Measurements from ENCODE around the gene TIPARP.
"Not testable (repeated sequence)": the region's sequence is repeated elsewhere in the genome, so short reads cannot be mapped to it uniquely, and the experiment has no call there.

Gene TIPARP

DNA sequence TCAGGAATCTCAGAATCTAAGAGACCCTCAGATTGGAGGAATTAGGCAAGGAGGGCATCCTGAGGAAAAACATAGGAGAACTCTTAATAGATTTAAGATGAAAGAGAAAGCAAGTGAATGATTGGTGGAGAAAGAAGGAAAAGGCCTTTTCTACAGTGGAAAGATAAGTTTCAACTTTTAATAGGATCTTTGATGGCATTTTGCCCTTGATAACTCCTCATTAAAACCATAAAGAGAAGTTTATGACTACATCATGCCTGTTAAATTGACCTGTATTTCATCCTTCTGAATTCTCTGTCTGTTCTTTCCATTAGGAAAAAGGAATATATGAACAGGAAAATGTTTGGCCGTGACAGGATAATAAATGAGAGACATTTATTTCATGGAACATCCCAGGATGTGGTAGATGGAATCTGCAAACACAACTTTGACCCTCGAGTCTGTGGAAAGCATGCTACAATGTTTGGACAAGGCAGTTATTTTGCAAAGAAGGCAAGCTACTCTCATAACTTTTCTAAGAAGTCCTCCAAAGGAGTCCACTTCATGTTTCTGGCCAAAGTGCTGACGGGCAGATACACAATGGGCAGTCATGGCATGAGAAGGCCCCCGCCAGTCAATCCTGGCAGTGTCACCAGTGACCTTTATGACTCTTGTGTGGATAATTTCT is 30.1 kb downstream of the TIPARP start:
- TF ChIP-seq, protein P1, sequence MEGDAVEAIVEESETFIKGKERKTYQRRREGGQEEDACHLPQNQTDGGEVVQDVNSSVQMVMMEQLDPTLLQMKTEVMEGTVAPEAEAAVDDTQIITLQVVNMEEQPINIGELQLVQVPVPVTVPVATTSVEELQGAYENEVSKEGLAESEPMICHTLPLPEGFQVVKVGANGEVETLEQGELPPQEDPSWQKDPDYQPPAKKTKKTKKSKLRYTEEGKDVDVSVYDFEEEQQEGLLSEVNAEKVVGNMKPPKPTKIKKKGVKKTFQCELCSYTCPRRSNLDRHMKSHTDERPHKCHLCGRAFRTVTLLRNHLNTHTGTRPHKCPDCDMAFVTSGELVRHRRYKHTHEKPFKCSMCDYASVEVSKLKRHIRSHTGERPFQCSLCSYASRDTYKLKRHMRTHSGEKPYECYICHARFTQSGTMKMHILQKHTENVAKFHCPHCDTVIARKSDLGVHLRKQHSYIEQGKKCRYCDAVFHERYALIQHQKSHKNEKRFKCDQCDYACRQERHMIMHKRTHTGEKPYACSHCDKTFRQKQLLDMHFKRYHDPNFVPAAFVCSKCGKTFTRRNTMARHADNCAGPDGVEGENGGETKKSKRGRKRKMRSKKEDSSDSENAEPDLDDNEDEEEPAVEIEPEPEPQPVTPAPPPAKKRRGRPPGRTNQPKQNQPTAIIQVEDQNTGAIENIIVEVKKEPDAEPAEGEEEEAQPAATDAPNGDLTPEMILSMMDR (conservative IDR thresholded peaks at IDR 0.05) = no peak
- peak overlapping the region; percentile 21; the same call in 1 of the 2 replicates for H3K27ac ChIP-seq

DNA sequence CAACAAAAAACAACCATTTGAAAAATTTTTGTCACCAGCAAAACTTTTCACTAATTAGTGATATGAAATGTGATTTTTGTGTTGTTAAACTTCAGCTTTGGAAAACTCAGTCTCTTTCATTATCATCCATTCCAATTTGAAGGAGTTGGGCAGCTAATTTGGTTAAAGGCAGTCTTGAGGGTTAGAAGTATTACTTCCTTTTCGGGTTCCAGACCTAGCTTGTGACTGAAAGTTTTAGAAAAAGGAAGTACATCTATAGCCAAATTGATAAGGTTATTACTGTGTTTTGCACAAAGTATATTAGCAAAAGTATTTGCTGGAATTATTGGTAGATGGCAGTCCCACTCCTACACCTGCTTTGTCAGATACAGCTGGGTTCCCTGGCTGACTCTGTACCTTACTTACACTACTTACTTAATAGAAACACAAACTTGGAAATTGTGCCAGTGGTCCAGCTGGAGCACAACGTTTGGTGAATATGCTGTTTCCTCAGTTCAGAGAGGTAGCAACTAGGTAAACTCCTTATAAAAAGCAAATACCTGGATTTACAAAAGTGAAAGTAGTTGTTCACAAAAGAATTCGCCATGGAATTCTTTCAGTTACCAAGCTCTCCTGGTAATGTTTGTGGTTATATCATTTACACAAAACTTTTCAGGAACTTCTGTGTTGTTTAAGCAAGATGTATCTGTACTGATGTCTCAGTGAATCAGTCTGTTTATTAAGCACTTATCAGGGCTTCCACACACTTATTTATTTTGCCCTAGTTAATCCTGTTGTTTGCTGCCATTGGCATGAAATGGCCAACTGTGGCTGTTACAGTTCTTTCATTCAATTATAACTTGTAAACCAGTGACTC is 31.6 kb downstream of the TIPARP start:
- TF ChIP-seq, protein P1 (conservative IDR thresholded peaks at IDR 0.05) = no peak
- no peak overlapping the region for H3K27ac ChIP-seq

DNA sequence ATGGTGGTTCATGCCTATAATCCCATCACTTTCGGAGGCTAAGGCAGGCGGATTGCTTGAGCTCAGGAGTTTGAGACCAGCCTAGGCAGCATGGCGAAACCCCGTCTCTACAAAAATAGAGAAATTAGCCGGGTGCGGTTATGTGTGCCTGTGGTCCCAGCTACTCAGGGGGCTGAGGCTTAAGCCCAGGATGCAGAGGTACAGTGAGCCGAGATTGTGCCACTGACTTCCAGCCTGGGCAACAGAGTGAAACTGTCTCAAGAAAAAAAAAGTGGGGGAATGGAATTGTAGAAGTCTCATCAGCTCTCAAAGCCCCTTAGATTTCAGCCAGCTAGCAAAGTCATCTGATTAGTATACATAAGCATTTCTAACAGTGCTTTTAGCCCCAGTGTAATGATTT is 33.2 kb downstream of the TIPARP start:
- TF ChIP-seq, protein P1 (conservative IDR thresholded peaks at IDR 0.05) = no peak
- H3K27ac ChIP-seq = no peak overlapping the region

DNA sequence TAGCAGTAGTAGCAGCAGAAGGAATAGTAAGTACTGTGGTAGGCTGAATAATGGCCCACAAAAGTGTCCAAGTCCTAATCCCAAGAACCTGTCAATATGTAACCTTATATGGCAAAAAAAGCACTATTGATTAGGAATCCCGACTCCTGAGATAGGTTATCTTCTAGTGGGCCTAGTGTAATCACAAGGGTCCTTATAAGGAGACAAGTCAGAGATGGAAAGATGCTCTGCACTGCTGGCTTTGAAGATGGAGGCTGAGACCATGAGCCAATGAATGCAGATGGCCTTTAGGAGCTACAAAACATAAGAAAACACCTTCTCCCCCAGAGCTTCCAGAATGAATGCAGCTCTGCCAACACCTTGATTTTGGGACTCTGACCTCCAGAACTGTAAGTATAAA is 36.0 kb downstream of the TIPARP start:
- TF ChIP-seq, protein P1 (conservative IDR thresholded peaks at IDR 0.05) = no peak
- H3K27ac ChIP-seq = no peak overlapping the region

DNA sequence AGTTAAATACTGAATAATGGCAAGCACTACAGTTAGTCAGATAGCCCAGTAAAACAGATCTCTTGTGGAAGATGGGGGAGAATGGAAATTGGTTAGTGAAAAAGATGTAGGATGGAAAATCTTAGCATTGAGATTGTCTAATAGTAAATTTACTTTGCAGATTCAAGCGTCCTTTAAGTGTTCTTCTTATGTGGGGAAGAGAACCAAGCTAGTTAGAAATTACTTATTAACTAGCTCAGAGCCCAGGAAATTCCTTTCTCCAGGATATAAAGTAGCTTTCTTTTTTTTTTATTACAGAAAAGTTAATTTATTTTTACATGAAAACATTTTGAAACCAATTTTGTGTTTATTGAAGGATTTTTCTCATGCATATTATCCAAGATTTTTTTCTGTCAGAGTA is 36.7 kb downstream of the TIPARP start:
- TF ChIP-seq, protein P1 (conservative IDR thresholded peaks at IDR 0.05) = no peak
- no peak overlapping the region for H3K27ac ChIP-seq

DNA sequence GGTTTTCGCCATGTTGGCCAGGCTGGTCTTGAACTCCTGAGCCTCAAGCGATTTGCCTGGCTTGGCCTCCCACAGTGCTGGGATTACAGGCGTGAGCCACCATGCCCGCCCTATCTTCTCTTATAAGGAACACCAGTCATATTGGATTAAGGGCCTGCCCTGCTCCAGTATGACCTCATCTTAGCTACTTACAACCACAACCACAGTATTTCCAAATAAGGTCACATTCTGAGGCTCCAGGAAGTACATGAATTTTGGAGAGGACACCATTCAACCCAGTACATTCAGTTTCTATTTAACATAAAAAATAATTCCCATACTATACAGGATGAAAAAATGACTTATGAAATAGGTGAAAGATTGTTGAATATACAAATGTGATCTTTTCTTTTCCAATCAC is 37.6 kb downstream of the TIPARP start:
- not testable (repeated sequence) for H3K27ac ChIP-seq

DNA sequence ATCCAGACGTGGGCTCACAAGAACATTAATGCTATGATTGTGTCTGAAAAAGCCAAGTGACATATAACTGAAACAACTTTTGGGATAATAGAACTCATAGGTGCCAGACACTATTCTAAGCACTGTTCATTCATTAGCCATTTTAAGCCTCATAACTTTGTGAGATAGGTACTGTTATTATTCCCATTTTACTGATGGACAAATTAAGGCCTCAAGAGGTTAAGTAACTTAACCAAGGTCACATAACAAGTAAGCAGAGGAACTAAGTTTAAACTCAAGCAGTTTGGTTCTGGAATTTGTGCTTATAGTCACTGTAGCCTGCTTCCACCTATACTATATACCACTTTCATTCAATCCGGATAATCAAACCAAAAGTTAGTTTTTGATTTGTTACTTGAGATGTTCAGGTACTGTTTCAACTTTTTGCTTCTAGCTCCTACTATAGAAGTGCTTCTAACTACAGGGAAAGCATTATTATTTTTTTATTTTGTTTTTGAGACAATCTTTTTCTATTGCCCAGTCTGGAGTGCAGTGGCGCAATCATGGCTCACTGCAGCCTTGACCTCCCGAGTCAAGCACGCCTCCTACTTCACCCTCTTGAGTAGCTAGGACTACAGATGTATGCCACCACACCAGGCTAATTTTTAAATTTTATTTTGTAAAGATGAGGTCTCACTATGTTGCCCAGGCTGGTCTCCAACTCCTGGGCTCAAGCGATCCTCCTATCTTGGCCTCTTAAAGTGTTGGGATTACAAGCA is 41.9 kb downstream of the TIPARP start:
- TF ChIP-seq, protein P1 (conservative IDR thresholded peaks at IDR 0.05) = no peak
- H3K27ac ChIP-seq = no peak overlapping the region

Data from VCaP (cell line).